EH (cell line): ENCODE results near the gene PAX8.
"Not testable (repeated sequence)": the region's sequence is repeated elsewhere in the genome, so short reads cannot be mapped to it uniquely, and the experiment has no call there.

Experiments
- DNase-seq: peaks from one replicate; pipeline ENCODE4 v3.0.0-alpha.2; 2015; ENCODE audit warnings: low read depth

The PAX8 gene

DNA sequence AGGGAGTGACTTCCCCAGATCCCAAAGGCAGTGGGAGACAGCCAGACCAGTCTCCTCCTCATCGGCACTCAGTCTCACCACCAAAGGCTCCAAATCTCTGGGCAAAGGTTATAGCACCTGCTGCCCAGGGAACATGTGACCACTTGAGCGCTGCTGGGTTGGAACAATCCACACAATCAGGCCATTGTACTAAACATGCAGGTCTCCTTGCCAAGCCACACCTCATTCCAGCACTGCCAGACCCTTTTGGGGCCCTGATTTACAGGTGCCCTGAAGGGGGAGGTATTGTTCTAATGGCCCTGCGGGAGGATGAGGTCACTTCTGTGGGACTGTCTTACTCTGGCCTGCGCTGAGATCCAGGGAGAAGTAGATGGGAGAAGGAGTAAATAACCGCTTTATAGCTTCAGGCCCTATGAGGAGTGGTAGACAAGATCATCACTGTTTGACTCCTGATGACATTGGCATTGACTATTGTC lies 10.0 kb upstream of the PAX8 start:
- DNase-seq, result not testable (repeated sequence)

- DNase-seq, result not testable (repeated sequence)
Observed at GRCh38 chr2:113288117-113288673, 9.5 kb upstream of the PAX8 start.

DNA sequence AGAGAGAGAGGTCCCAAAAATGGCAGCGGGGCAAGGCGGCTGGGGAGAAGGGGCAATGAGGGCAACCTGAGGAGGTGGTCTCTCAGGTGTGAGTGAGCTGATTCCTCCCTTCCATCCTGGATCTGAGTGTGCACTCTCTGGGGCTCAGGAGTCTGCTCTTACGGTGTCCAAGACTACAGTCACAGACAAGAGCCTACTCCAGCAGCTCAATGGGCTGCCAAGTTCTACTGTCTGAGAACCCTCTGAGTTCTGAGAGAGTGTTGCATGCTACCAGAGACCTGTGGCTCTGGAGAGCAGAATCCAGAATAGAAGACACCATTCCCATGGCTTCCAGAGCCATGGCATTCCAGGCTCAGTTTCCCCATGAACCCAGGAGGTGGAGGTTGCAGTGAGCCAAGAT lies 7.1 kb upstream of the PAX8 start:
- DNase-seq, result no peak

GRCh38 chr2:113284999-113285398 lies 6.3 kb upstream of the PAX8 start:
- peak; percentile 74 for DNase-seq

DNA sequence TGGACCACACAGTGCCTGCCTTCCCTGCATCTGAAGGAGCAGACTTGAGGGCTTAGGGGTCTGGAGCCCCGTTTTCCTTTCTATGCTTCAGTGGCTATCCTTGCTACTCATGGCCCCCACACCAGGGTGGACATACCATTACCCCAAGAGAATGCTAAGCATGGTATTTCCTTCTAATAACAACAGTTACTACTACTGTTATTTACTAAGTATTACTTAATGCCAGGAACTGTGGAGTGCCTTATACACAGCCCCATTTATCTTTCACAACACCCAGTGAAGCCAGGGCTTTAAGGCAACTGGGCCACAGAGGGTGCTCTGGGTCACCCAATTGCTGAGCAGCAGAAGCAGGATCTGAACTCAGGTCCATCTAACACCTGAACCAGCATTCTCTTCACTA lies 5.8 kb upstream of the PAX8 start:
- DNase-seq, result peak; percentile 74

DNA sequence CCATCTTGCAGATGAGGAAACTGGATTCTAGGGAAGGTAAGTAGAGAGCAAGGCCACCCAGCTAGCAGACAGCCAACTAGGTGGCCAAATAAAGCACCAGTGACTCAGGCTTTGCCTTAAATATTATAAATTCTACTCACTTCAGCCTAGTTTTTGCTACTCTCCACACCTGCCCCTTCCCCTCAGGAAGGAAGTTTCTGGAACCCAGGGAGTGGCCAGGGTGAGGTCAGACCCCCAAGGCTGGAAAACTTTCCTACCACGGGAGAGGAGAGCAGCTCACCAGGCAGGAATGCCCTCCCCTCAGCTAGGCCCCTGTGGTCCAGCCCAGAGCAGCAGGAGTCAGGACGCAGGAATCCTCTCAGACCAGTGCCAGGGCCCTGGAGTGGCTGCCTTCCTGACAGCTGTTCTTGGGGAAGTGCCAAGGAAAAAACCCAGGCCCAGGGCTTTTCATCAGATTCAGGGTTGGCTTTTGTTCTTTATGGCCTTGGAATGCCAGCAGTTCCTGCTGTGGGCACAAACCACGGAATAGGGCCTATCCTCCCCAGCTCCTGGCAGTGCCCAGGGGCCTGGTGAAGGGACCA lies 5.1 kb upstream of the PAX8 start:
- peak; percentile 98 for DNase-seq

- peak; percentile 40 for DNase-seq
Observed at GRCh38 chr2:113282747-113283533, 4.2 kb upstream of the PAX8 start.

DNA sequence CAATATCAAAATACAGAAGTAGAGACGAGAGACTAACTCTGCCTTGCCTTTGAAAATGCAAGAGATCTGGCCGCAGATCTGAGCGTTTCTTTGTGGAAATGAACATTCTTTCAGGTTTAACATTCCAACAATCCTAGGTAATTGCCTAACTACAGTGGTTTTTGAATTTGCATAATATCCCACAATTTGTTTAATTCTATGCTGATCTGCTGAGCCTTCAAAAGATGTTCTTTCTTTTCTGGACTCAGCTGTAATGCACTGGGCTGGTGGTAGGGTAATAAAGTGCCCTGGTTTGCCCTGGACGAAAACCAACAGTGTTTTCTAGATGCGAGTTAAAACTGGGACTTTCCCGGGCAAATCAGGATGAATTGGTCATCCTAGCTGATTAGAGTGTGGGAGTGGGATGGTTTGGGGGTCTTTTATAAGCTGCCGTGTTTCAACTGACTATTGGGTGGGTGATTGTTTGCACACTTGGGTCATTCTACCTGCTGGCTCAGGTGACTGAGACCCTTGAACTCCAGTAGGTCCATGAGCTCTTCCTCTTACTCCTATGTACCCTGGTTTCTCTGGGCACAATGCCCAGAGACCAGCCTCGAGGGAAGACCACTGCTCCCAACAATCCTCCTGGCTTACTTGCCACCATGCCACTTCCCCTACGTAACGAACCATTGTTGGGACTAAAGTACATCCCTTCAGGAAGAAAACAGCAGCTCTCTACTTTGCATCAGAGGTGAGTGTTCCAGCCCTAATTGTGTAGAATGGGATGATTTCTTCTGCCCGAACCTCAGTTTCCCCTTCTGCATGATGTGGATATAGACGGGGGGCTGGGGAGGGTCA lies 3.4 kb upstream of the PAX8 start:
- peak; percentile 30 for DNase-seq

- no peak for DNase-seq
Observed at GRCh38 chr2:113278073-113278741, 514 bp downstream of the PAX8 start.

GRCh38 chr2:113277474-113278072 lies 1.1 kb downstream of the PAX8 start:
- no peak for DNase-seq

DNA sequence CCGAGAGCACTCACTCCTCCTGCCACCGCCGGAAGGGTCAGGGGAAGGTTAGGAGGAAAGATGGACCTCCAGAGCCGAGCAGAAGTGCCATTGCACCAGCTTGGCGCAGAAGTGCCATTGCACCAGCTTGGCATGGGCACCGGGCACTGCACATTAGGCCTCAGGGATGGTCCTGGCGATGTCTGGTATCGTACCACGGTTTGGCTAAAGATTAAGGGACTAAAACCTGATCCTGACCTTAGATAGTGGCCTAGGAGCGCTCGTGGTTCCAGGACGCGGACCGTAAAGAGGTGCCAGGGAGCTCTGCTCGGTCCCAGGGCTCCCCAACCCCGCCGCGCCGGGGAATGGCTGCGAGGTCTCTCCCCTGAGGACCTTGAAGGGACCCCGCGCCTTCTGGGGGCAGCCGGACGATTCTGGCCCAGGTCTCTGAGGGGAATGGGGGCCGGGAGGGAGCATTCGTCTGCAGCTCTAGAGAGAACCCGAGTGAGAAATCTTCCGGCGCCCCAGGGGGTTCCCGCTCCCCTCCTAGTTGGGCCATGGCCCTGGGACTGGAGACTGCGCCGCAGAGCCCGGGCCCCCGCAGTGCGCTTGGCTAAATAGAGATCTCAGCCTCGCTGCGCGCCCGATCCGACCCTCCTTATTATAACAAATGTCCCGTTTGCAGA lies 1.8 kb downstream of the PAX8 start:
- no peak for DNase-seq

- no peak for DNase-seq
Observed at GRCh38 chr2:113276216-113276760, 2.4 kb downstream of the PAX8 start.

DNA sequence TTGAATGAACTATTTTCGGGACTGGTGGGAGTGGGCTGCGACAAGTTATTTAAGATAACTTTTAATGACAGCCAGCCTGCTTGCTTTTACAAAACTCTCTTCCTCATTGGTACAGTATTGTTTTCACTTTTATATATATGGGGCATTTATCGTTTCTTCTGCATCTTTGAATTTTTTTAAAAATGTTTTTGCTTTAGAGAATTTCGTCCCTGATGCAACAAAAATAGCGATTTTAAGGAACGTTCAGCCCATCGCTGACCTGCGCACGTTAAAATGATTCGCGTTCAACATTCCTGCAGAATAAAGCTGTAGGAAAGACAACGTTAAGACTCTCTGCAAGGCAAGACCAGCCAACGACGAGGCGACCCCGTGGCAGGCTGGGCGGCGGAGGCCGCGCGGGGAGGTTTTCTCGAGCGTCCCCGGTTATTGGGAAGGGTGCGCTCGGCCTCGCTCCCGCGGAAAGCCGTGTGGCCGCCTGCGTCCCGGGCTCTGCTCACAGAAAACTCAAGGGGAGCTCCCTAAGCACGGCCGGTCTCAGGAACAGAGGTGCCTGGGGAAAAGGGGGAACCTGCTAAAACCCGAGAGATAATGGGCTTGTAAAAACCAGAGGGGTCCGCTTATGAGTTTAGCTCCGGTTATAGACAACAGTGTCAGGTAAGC lies 3.0 kb downstream of the PAX8 start:
- DNase-seq, result no peak

DNA sequence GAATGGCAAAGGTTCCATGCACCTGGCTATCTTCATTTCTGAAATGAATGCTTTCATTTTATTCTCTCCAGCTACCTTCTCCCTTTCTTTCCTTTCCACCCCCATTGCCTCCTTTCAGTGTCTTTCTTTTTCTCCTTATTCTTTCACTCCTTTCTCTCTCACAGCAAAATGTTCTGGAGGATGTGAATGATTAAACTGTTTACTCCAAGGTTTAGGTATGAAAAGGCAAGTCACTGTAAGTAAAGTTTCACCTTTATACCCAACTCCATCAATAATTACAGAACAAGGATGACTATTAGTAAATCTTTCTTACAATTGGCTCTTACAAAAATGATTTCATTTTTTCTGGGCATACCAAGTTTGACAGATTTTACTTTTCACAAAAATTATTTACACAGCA lies 4.3 kb downstream of the PAX8 start:
- DNase-seq, result no peak

DNA sequence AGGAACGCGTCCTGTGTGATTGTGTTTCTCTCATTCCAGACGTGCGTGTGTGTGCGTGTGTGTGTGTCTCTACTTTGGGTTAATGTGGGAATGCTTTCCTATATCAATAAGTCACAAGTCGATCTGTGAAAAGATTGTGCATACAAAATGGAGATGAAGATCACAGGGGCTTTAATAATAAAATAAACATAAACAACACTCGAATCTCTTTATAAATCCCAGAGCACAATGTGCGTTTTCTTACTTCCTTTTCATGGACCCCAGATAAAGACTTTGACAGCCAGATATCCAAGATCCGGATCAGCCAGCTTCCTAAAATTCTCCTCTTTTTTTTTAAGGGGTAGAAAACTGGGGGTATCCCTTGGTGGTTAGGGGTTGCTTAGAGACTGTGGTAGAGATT lies 4.7 kb downstream of the PAX8 start:
- DNase-seq, result no peak

DNA sequence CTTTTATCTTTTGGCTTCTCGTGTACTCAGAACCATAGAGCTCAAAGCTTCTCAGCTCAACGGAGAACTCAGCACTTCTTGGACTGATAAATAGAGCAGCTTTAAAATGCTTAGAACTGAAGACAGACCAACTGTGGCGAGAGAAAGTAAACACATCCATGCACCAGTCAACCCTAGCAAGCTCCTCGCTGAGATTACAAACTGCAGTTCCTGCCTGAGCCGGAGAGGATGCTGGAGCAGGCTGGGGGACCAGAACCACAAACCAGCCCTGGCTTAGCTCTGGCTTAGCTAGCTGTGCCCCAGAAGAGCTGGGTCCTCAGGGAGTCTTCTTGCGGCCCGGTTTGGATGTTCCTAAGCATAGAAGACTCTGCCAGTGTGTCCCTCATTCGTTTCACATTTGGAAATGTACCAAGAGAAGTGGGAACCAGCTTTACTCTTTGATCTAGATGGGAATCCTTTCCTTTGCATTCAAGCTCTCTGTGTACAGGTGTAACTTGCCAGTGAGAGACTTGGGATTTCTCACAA lies 5.6 kb downstream of the PAX8 start:
- no peak for DNase-seq

DNA sequence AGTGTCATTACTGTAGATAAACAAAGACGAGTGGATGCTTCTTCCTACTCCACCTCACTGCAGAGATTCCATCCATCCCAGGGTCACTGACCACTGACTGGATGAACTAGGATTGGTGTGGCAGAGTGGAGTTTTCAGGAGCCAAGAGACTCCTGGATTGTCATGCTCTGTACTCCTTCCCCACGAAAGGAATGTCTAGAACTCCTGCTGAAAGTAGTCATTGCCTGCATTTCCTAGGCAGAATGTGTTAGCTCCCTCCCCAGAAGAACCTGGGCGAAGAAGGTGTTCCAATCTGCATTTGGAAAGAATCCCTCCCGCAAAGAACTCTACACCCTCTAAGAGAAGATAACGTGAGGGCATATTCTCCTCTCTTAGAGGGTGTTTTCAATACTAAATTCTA lies 6.2 kb downstream of the PAX8 start:
- DNase-seq, result no peak

GRCh38 chr2:113268621-113269360 lies 9.9 kb downstream of the PAX8 start:
- no peak for DNase-seq

DNA sequence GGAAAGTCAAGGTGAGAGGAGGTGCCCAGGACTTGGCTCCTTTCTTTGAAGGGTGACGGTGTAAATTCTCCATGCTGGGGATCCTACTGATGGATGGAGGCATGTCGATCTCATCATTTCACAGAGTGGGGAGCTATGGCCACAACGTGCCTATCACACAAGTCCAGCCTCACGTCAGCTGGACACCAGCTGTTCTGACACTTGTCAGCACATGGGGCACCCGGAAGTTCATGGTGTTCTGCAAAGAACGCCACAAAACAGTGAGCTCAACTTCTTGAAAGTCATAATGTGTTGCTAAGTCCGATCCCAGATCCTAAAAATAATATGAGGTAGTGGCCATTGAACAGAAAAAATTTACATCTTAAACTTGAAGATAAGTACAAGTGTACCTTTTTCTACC lies 12.3 kb downstream of the PAX8 start:
- no peak for DNase-seq
